ENCODE measurements around the gene PPP1R1C. TPM values are rescaled to one million over a fixed set of nuclear protein-coding genes. Genes with fewer than 3 reads are reported as not detected.

The PPP1R1C gene
- total RNA-seq, 1 donor from 2014 or later, result 5.5 TPM

DNA sequence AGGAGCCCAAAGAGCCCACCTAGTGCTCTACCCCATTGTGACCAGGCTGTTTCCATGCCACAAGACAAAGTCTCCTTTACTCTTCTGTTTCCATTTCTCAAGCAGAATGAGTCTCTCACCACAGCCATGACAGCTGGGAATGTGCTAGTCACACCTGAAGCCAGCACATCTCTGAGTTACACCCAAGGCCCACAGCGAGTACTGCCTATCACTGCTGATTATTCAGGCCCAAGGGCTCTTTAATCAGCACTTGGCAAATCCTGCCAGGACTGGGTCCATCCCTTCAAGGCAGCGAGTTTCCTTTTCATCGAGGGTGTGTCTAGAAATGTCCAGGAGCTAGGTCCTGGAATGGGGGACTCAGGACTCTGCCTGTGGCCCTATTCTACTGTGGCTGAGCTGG lies 14.6 kb upstream of the PPP1R1C start:
- no peaks in the 10 kb centered on the region for H3F3A ChIP-seq (ENCODE audit: low read depth)
- H3K9me3 ChIP-seq (ENCODE audit: low read depth), result no peaks in the 10 kb centered on the region
- no peaks in the 10 kb centered on the region for H3K27me3 ChIP-seq
- H2AFZ ChIP-seq (replicated peaks), result no peak overlapping the region
- H4K20me1 ChIP-seq (ENCODE audit: low read depth), result no peaks in the 10 kb centered on the region
- Mint-ChIP-seq H3K27ac (no peak overlapping the region), H3K9me3 (peaks cover 4% of the 10 kb centered on the region), H3K27me3 (ENCODE audit: insufficient read depth, low read depth) (no peaks in the 10 kb centered on the region), H3K4me3 (no peak overlapping the region), H3K4me1 (no peaks in the 10 kb centered on the region), H3K36me3 (no peaks in the 10 kb centered on the region)
- H3K4me1 ChIP-seq, result no peaks in the 10 kb centered on the region
- H3K4me3 ChIP-seq, result no peak overlapping the region
- no peak overlapping the region for H3K27ac ChIP-seq
- no peak overlapping the region for H3K9ac ChIP-seq
- no peaks in the 10 kb centered on the region for H3K79me2 ChIP-seq (ENCODE audit: low read depth)
- no peaks in the 10 kb centered on the region for H3K36me3 ChIP-seq
- H3K4me2 ChIP-seq, result no peak overlapping the region
- no peak for DNase-seq (ENCODE audit: low spot score)
- TF ChIP-seq, protein P1, sequence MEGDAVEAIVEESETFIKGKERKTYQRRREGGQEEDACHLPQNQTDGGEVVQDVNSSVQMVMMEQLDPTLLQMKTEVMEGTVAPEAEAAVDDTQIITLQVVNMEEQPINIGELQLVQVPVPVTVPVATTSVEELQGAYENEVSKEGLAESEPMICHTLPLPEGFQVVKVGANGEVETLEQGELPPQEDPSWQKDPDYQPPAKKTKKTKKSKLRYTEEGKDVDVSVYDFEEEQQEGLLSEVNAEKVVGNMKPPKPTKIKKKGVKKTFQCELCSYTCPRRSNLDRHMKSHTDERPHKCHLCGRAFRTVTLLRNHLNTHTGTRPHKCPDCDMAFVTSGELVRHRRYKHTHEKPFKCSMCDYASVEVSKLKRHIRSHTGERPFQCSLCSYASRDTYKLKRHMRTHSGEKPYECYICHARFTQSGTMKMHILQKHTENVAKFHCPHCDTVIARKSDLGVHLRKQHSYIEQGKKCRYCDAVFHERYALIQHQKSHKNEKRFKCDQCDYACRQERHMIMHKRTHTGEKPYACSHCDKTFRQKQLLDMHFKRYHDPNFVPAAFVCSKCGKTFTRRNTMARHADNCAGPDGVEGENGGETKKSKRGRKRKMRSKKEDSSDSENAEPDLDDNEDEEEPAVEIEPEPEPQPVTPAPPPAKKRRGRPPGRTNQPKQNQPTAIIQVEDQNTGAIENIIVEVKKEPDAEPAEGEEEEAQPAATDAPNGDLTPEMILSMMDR (IDR thresholded peaks at IDR 0.05), result no peak
- no peak for TF ChIP-seq EZH2 (IDR thresholded peaks at IDR 0.05)
- no peak for TF ChIP-seq EZH2phosphoT487 (IDR thresholded peaks at IDR 0.05)

DNA sequence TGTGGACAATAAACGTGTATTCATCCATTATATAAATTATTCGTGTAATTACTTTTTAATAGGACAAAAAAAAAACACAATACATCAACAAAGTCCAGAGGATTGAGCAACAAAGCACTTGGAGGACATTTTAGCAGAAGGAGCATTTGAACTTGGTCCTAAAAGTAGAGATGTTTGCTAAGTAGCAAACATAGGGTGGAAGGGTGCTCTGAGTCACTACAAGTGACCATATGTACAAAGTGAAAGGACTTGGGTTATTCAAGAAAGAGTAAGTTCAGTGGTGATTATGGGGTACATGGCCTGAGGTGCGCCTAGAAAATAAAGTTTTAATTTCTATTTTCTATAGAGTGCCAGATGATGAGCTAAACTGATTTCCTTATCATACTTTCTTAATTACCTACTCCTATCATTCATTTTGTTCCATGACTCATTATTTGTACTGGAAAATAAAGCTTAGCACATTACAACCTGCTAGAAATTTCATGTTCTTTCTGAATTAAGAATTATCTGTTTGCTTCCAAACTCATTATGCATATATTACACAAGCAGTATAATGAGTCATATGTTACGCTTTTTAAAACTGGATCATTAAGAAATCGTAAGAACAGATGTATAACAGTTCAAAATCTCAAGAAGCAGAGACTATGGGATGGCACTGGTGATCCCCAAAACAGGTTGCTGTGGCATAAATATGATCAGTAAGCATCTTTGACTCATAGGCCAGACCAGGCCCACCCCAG lies 13.1 kb upstream of the PPP1R1C start:
- no peak for DNase-seq (ENCODE audit: low spot score)
- no peaks in the 10 kb centered on the region for H3K36me3 ChIP-seq
- TF ChIP-seq EZH2phosphoT487 (IDR thresholded peaks at IDR 0.05), result no peak
- TF ChIP-seq EZH2 (IDR thresholded peaks at IDR 0.05), result no peak
- Mint-ChIP-seq H3K9me3 (peaks cover 3% of the 10 kb centered on the region), H3K27ac (no peak overlapping the region), H3K4me3 (no peak overlapping the region), H3K27me3 (ENCODE audit: insufficient read depth, low read depth) (no peaks in the 10 kb centered on the region), H3K4me1 (no peaks in the 10 kb centered on the region), H3K36me3 (no peaks in the 10 kb centered on the region)
- no peak overlapping the region for H3K9ac ChIP-seq
- no peaks in the 10 kb centered on the region for H3K9me3 ChIP-seq (ENCODE audit: low read depth)
- no peak overlapping the region for H3K4me3 ChIP-seq
- H3K4me1 ChIP-seq, result no peaks in the 10 kb centered on the region
- no peak overlapping the region for H3K27ac ChIP-seq
- H3F3A ChIP-seq (ENCODE audit: low read depth), result no peaks in the 10 kb centered on the region
- no peaks in the 10 kb centered on the region for H3K27me3 ChIP-seq
- no peak overlapping the region for H3K4me2 ChIP-seq
- no peaks in the 10 kb centered on the region for H4K20me1 ChIP-seq (ENCODE audit: low read depth)
- H2AFZ ChIP-seq (replicated peaks), result no peak overlapping the region
- no peaks in the 10 kb centered on the region for H3K79me2 ChIP-seq (ENCODE audit: low read depth)

DNA sequence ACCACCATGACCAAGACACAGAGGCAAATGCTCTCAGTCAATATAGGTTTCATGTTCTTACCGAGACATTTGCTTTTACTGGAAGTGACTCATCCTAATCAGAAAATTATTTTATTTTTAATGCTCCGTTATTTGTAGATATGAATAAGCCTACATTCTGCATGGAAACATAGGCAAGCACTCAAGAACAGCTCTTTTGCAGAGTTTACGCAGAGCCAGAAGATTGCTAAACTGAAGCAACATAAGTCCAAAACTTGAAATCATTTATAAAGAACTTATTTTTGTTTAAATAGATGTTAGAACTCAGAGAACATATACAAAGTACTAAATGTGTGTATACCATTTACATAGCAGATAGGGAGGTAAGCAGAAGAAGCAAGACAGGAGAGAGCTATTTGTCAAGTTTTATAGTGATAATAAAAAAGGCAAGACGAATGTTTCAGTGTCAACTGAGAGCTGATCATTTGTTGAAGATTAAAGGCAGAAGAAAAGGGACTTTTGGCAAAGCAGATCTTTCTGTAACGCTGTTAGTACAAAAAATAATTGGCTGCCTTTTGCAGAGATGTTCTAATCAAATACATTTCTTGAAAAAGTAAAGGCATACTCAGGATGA lies 12.4 kb upstream of the PPP1R1C start:
- Mint-ChIP-seq H3K36me3 (no peaks in the 10 kb centered on the region), H3K9me3 (peaks cover 3% of the 10 kb centered on the region), H3K27me3 (ENCODE audit: insufficient read depth, low read depth) (no peaks in the 10 kb centered on the region), H3K4me1 (no peaks in the 10 kb centered on the region), H3K4me3 (no peak overlapping the region), H3K27ac (no peak overlapping the region)
- no peaks in the 10 kb centered on the region for H3K4me1 ChIP-seq
- H3K27ac ChIP-seq, result no peak overlapping the region
- TF ChIP-seq EZH2phosphoT487 (IDR thresholded peaks at IDR 0.05) (no peak), EZH2 (IDR thresholded peaks at IDR 0.05) (no peak)
- TF ChIP-seq, protein P1 (IDR thresholded peaks at IDR 0.05), result no peak
- no peak for DNase-seq (ENCODE audit: low spot score)
- H3K79me2 ChIP-seq (ENCODE audit: low read depth), result no peaks in the 10 kb centered on the region
- H3K9ac ChIP-seq, result no peak overlapping the region
- no peak overlapping the region for H3K4me3 ChIP-seq
- no peaks in the 10 kb centered on the region for H3F3A ChIP-seq (ENCODE audit: low read depth)
- no peak overlapping the region for H2AFZ ChIP-seq (replicated peaks)
- no peaks in the 10 kb centered on the region for H3K36me3 ChIP-seq
- H3K4me2 ChIP-seq, result no peak overlapping the region
- no peaks in the 10 kb centered on the region for H3K27me3 ChIP-seq
- H4K20me1 ChIP-seq (ENCODE audit: low read depth), result no peaks in the 10 kb centered on the region
- H3K9me3 ChIP-seq (ENCODE audit: low read depth), result no peaks in the 10 kb centered on the region
